C1 segment of cervical spinal cord (tissue), 14 donors: ENCODE data around the gene FSD1L.
"Not testable (repeated sequence)": the region's sequence is repeated elsewhere in the genome, so short reads cannot be mapped to it uniquely, and the experiment has no call there.

Source experiments
- DNase-seq, 14 donors: peaks; one replicate each; lab custom pipeline; 2025; lab: John Stamatoyannopoulos, UW

The FSD1L gene

DNA sequence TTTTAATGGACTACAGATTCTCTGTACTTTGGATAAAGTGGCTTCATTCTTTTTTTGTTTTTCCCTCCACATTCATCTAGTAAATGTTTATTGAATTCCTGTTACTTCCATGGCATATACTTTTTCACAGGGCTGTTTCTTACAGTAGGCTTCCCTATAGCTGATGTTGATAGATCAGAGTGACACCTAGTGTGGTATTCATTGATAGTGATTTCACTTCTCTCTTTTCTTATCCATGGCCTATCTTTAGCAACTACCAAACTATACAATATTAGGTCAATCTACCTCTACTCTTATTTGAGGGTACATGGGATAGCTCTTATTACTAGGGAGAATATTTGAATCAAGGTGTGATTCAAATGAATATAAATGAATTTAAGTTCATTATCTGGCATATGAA, 35.8 kb downstream of the FSD1L start:
- no peak for DNase-seq

- no peak for DNase-seq
Measured at GRCh38 chr9:105484226-105484625, 36.4 kb downstream of the FSD1L start.

GRCh38 chr9:105485131-105485530, 37.3 kb downstream of the FSD1L start:
- DNase-seq = no peak

DNA sequence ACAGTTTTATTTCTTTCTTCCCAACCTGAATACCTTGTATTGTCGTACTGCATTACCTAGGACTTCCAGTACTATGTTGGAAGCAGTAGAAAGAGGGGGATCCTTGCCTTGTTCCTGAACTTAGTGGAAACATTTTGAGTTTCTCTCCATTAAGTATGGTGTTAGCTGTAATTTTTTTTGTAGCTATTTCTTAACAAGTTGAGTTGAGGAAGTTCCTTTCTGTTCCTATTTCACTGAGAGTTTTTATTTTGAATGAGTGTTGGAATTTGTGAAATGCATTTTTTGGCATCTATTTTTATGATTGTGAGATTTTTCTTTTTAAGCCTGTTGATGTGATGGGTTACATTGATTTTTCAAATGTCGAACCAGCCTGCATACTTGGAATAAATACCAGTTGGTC, 49.0 kb downstream of the FSD1L start:
- no peak for DNase-seq

DNA sequence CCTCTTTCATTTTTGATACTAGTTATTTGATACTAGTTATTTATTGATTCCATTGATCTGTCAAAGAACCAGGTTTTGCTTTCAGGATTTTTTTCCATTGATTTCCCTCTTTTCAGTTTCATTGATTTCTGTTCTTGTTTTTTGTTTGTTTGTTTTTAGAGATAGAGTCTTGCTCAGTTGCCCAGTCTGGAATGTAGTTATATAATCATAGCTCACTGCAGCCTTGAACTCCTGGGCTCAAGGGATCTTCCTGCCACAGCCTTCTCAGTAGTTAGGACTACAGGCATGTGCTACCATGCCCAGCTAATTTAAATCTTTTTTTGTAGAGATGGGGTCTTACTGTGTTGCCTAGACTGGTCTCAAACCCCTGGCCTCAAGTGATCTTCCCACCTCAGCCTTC, 49.9 kb downstream of the FSD1L start:
- no peak for DNase-seq

- no peak for DNase-seq
Measured at GRCh38 chr9:105500108-105500766, 52.4 kb downstream of the FSD1L start.

GRCh38 chr9:105501414-105501813, 53.6 kb downstream of the FSD1L start:
- no peak for DNase-seq

GRCh38 chr9:105502276-105502675, 54.4 kb downstream of the FSD1L start:
- no peak for DNase-seq

- no peak for DNase-seq
Measured at GRCh38 chr9:105503881-105504280, 56.0 kb downstream of the FSD1L start.

GRCh38 chr9:105507096-105507790, 59.4 kb downstream of the FSD1L start:
- no peak for DNase-seq

- DNase-seq = no peak
Measured at GRCh38 chr9:105508530-105508929, 60.7 kb downstream of the FSD1L start.

- no peak for DNase-seq
Measured at GRCh38 chr9:105510024-105510423, 62.2 kb downstream of the FSD1L start.

GRCh38 chr9:105511446-105511845, 63.6 kb downstream of the FSD1L start:
- DNase-seq = no peak

DNA sequence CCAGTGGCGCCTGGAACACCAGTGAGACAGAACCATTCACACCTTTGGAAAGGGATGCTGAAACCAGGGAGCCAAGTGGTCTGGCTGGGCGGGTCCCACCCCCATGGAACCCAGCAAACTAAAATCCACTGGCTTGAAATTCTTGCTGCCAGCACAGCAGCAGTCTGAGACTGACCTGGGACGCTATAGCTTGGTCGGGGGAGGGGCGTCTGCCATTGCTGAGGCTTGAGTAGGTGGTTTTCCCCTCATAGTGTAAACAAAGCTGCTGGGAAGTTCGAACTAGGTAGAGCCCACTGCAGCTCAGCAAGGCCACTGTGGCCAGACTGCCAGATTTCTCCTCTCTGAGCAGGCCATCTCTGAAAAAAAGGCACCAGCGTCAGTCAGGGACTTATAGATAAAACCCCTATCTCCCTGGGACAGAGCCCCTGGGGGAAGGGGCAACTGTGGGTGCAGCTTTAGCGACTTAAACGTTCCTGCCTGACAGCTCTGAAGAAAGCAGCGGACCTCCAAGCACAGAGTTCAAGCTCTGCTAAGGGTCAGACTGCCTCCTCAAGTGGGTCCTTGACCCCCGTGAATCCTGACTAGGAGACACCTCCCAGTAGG, 68.1 kb downstream of the FSD1L start:
- DNase-seq = no peak

GRCh38 chr9:105519710-105520369, 72.0 kb downstream of the FSD1L start:
- DNase-seq = not testable (repeated sequence)

DNA sequence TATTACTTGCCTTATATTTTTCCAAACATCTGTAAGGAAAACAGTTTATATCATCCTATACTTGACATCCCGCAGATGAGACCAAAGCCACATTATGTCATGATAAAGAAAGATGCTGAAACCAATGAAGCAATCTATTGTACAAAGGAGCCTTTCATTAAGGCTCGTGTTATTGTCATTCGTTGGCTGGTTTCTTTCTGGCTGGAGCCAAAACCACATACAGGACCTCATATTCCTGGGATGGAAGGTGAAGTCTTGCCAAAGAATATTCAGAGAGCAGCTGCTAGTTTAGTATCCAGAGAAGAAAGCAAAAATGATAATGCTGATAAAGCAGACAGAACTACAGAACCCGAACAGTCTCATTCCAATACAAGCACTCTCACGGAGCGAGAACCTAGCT, 73.2 kb downstream of the FSD1L start:
- not testable (repeated sequence) for DNase-seq

GRCh38 chr9:105522618-105523385, 75.0 kb downstream of the FSD1L start:
- not testable (repeated sequence) for DNase-seq

DNA sequence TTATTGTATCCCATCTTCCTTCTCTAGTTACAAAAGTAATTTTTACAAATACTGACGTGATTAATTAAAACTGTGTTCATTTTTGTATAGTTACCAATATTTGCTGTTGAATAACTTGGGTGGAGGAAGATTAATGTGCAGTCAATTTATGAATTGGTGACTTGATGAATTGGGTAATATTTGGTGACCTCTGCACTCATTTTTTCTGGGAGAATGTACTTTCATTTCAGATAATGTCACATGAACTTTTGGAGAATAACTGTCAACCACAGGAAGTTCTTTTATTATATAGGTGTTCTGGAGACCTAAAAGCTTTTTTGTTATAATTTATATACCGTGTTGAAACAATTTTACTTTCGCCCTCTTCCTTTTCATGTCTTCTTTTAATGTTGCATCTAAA, 83.7 kb downstream of the FSD1L start:
- no peak for DNase-seq

- no peak for DNase-seq
Measured at GRCh38 chr9:105535920-105536668, 88.3 kb downstream of the FSD1L start.

- no peak for DNase-seq
Measured at GRCh38 chr9:105539452-105539851, 91.6 kb downstream of the FSD1L start.

DNA sequence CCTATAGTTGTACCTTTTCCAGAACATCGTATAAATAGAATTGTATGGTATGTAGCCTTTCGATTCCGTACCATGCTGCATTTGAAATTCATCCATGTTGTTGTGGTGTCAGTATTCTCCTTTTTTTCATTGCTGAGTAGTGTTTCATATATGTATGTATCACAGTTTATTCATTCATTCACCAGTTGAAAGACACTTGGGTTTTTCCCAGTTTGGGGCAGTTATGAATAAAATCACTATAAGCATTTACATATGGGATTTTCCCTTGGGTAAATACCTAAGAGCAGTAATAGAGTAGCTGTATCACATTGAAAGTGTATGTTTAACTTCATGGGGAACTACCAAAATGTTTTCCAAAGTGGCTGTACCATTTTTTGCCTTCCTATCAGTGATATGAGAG, 94.0 kb downstream of the FSD1L start:
- DNase-seq = no peak
